GM18502 (cell line): ENCODE data around the gene TIMP3.

Experiments
- ATAC-seq: cut with Tn5 transposase; IDR thresholded peaks from one replicate; pipeline ENCODE4 v1.9.1; 2021; ENCODE audit warnings: mild to moderate bottlenecking; ENCODE audit not compliant: unreplicated experiment, poor library complexity

TIMP3 gene

GRCh38 chr22:32785321-32786026 is 16.0 kb upstream of the TIMP3 start:
- ATAC-seq = no peak

GRCh38 chr22:32786027-32786418 is 15.5 kb upstream of the TIMP3 start:
- no peak for ATAC-seq

- ATAC-seq = no peak
These were observed 12.4 kb upstream of the TIMP3 start for GRCh38 chr22:32788904-32789624.

- ATAC-seq = no peak
These were observed 11.5 kb upstream of the TIMP3 start for GRCh38 chr22:32789797-32790620.

GRCh38 chr22:32791056-32791455 is 10.4 kb upstream of the TIMP3 start:
- no peak for ATAC-seq

- ATAC-seq = no peak
These were observed 10.0 kb upstream of the TIMP3 start for GRCh38 chr22:32791485-32791884.

GRCh38 chr22:32793589-32793988 is 7.9 kb upstream of the TIMP3 start:
- no peak for ATAC-seq

GRCh38 chr22:32794449-32795213 is 6.9 kb upstream of the TIMP3 start:
- no peak for ATAC-seq

GRCh38 chr22:32795214-32795596 is 6.3 kb upstream of the TIMP3 start:
- no peak for ATAC-seq

GRCh38 chr22:32796865-32797573 is 4.5 kb upstream of the TIMP3 start:
- ATAC-seq = no peak

- ATAC-seq = no peak
These were observed 2.0 kb upstream of the TIMP3 start for GRCh38 chr22:32799496-32799895.

- ATAC-seq = no peak
These were observed 1.2 kb upstream of the TIMP3 start for GRCh38 chr22:32800158-32800882.

GRCh38 chr22:32800994-32801536 is 440 bp upstream of the TIMP3 start:
- ATAC-seq = no peak

GRCh38 chr22:32802237-32802765 is 796 bp downstream of the TIMP3 start:
- ATAC-seq = no peak

- ATAC-seq = no peak
These were observed 1.7 kb downstream of the TIMP3 start for GRCh38 chr22:32803020-32803737.

- no peak for ATAC-seq
These were observed 2.4 kb downstream of the TIMP3 start for GRCh38 chr22:32803738-32804435.
